GM12891 (cell line): ENCODE data around the gene KRTAP4-16.
"Not testable (repeated sequence)": the region's sequence is repeated elsewhere in the genome, so short reads cannot be mapped to it uniquely, and the experiment has no call there.

Experiments
- POLR2A ChIP-seq: IDR thresholded peaks from 2 replicates; pipeline ENCODE4 v1.6.1; 2011; ENCODE audit warnings: low read depth, low read length, control low read depth
- POLR2AphosphoS5 ChIP-seq: IDR thresholded peaks from 2 replicates; pipeline ENCODE4 v1.6.1; 2011; ENCODE audit warnings: low read depth, low read length, control low read depth

GRCh38 chr17:41119696-41120690 is 18.0 kb upstream of the KRTAP4-16 start:
- not testable (repeated sequence) for TF ChIP-seq POLR2AphosphoS5, POLR2A
